HCT116 (cell line): ENCODE measurements around the gene MUSK. TPM values are rescaled to one million over a fixed set of nuclear protein-coding genes. Genes with fewer than 3 reads are reported as not detected.

Source experiments
- ATAC-seq: fragments of 200-7000 bp; cut with Tn5 transposase; 2 replicates; pipeline ENCODE4 v1.9.1; 2020; ENCODE audit warnings: mild to moderate bottlenecking, moderate library complexity
- BruUV-seq: library from RNA; stranded (reverse); fragments of 400-500 nt; replicated peaks from 2 replicates; lab custom pipeline; 2021; lab: Mats Ljungman, UMichigan
- CTCF ChIA-PET: fragments of 300-600 bp; sonication (Branson Sonifier 250); formaldehyde crosslinking; loops from one replicate; lab custom pipeline; 2021; ENCODE audit warnings: antibody characterized with exemption; lab: Charles Lee
- POLR2A ChIA-PET: fragments of 300-600, 350-600 bp; sonication (Branson Sonifier 250); formaldehyde crosslinking; loops from one replicate; lab custom pipeline; 2021; ENCODE audit warnings: antibody characterized with exemption; lab: Charles Lee
- RAD21 ChIA-PET, 2 experiments: fragments of 300-600 bp; sonication (Branson Sonifier 250); formaldehyde crosslinking; loops; one replicate each; lab custom pipeline; 2023; ENCODE audit warnings: low total read pairs in 2 of 2; ENCODE audit not compliant: uncharacterized antibody in 2 of 2, unreplicated experiment in 2 of 2, low non-redundant PET in 1 of 2; lab: Charles Lee
- DNase-seq: peaks from one replicate; pipeline ENCODE4 v3.0.0-alpha.2; 2010; ENCODE audit warnings: low read depth, low spot score
- H2AFZ ChIP-seq: fragments of 200-600 bp; shearing (Covaris generic), sonication (generic); 2 replicates; pipeline ENCODE4 v1.6.1; 2017; ENCODE audit warnings: low read depth, mixed run types, mixed read lengths, antibody characterized with exemption, low read length; ENCODE audit not compliant: poor library complexity, severe bottlenecking
- H3K27ac ChIP-seq: 2 replicates; pipeline ENCODE4 v1.5.1; 2012; ENCODE audit warnings: low read depth, low read length
- H3K27me3 ChIP-seq: fragments of 200-600 bp; sonication (generic); 2 replicates; pipeline ENCODE4 v1.6.1; 2016; ENCODE audit warnings: mixed run types, low read length, mixed read lengths; ENCODE audit not compliant: insufficient read depth
- H3K36me3 ChIP-seq, 2 experiments: fragments of 200-500 bp in 1 of 2; fragments of 200-600 bp in 1 of 2; sonication (Bioruptor generic) in 1 of 2; sonication (generic) in 1 of 2; 2 replicates each; pipeline versions ENCODE4 v1.5.1 to v1.6.1; 2014 to 2016; ENCODE audit warnings: low read length in 2 of 2, inconsistent platforms in 1 of 2, mixed read lengths in 1 of 2, mixed run types in 1 of 2; ENCODE audit not compliant: insufficient read depth in 2 of 2, control insufficient read depth in 1 of 2
- H3K4me1 ChIP-seq, 2 experiments: fragments of 200-600 bp in 1 of 2; sonication (generic) in 1 of 2; 2 replicates each; pipeline versions ENCODE4 v1.5.1 to v1.6.1; 2012 to 2017; ENCODE audit warnings: low read length in 2 of 2, inconsistent platforms in 1 of 2, mild to moderate bottlenecking in 1 of 2, mixed read lengths in 1 of 2, mixed run types in 1 of 2, moderate library complexity in 1 of 2; ENCODE audit not compliant: insufficient read depth in 2 of 2, control insufficient read depth in 1 of 2
- H3K4me2 ChIP-seq: fragments of 200-600 bp; sonication (generic); 2 replicates; pipeline ENCODE4 v1.6.1; 2017; ENCODE audit warnings: mixed run types, low read length, mixed read lengths
- H3K4me3 ChIP-seq, 2 experiments: fragments of 200-600 bp in 1 of 2; sonication (generic) in 1 of 2; replicated peaks in 1 of 2; 2 replicates each; pipeline ENCODE4 v1.5.1; 2011 to 2016; ENCODE audit warnings: low read length in 2 of 2, control low read depth in 1 of 2, low read depth in 1 of 2, mild to moderate bottlenecking in 1 of 2, mixed read lengths in 1 of 2, mixed run types in 1 of 2
- H3K79me2 ChIP-seq: fragments of 200-600 bp; sonication (generic); 2 replicates; pipeline ENCODE4 v1.6.1; 2017; ENCODE audit warnings: mild to moderate bottlenecking, mixed run types, low read length, moderate library complexity, mixed read lengths; ENCODE audit not compliant: insufficient read depth
- H3K9ac ChIP-seq: fragments of 200-600 bp; sonication (generic); 2 replicates; pipeline ENCODE4 v1.6.1; 2016; ENCODE audit warnings: low read length, mixed read lengths
- H3K9me2 ChIP-seq: fragments of 200-600 bp; sonication (generic), shearing (Covaris generic); 2 replicates; pipeline ENCODE4 v1.6.1; 2017; ENCODE audit warnings: mixed run types, mild to moderate bottlenecking, moderate library complexity; ENCODE audit not compliant: insufficient read depth
- H3K9me3 ChIP-seq, 2 experiments: fragments of 200-500 bp in 1 of 2; fragments of 200-600 bp in 1 of 2; sonication (Bioruptor generic) in 1 of 2; sonication (generic) in 1 of 2; 2 replicates each; pipeline ENCODE4 v1.6.1; 2014 to 2017; ENCODE audit warnings: low read length in 2 of 2, mixed read lengths in 2 of 2, inconsistent platforms in 1 of 2, low read depth in 1 of 2, mild to moderate bottlenecking in 1 of 2, mixed run types in 1 of 2, moderate library complexity in 1 of 2; ENCODE audit not compliant: control insufficient read depth in 1 of 2, insufficient read depth in 1 of 2
- H4K20me1 ChIP-seq: fragments of 200-600 bp; sonication (generic), shearing (Covaris generic); 2 replicates; pipeline ENCODE4 v1.6.1; 2017; ENCODE audit warnings: mixed run types, mild to moderate bottlenecking, moderate library complexity; ENCODE audit not compliant: insufficient read depth
- CBX3 ChIP-seq: IDR thresholded peaks from 2 replicates; pipeline ENCODE4 v1.6.1; 2012; ENCODE audit warnings: low read depth
- CEBPB ChIP-seq: IDR thresholded peaks from 2 replicates; pipeline ENCODE4 v1.6.1; 2012; ENCODE audit warnings: low read depth
- EGR1 ChIP-seq: IDR thresholded peaks from 2 replicates; pipeline ENCODE4 v1.6.1; 2012; ENCODE audit warnings: low read depth
- ELF1 ChIP-seq: IDR thresholded peaks from 2 replicates; pipeline ENCODE4 v1.6.1; 2012; ENCODE audit warnings: low read depth, borderline replicate concordance
- EZH2phosphoT487 ChIP-seq: fragments of 200-600 bp; IDR thresholded peaks from 2 replicates; pipeline ENCODE4 v1.6.1; 2018; ENCODE audit warnings: antibody characterized with exemption, borderline replicate concordance
- MAX ChIP-seq: IDR thresholded peaks from 2 replicates; pipeline ENCODE4 v1.6.1; 2012
- POLR2A ChIP-seq: IDR thresholded peaks from 2 replicates; pipeline ENCODE4 v1.7.0; 2011; ENCODE audit warnings: borderline replicate concordance; ENCODE audit not compliant: insufficient read depth, insufficient read length; ENCODE audit errors: extremely low read depth
- RAD21 ChIP-seq: IDR thresholded peaks from 2 replicates; pipeline ENCODE4 v1.6.1; 2012; ENCODE audit warnings: low read depth, mild to moderate bottlenecking
- SP1 ChIP-seq: IDR thresholded peaks from 2 replicates; pipeline ENCODE4 v1.6.1; 2012; ENCODE audit warnings: low read depth
- SRF ChIP-seq: IDR thresholded peaks from 2 replicates; pipeline ENCODE4 v1.6.1; 2012; ENCODE audit warnings: low read depth
- TCF7L2 ChIP-seq: IDR thresholded peaks from 2 replicates; pipeline ENCODE4 v1.7.0; 2011; ENCODE audit warnings: borderline replicate concordance, inconsistent platforms; ENCODE audit not compliant: insufficient read depth, insufficient read length; ENCODE audit errors: extremely low read depth
- YY1 ChIP-seq: IDR thresholded peaks from 2 replicates; pipeline ENCODE4 v1.6.1; 2011; ENCODE audit warnings: low read length, low read depth, moderate library complexity, mild to moderate bottlenecking; ENCODE audit not compliant: insufficient replicate concordance; ENCODE audit errors: extremely low read depth
- ZFX ChIP-seq: fragments of 450-650 bp; IDR thresholded peaks from 2 replicates; pipeline ENCODE4 v1.6.1; 2017
- ZNF274 ChIP-seq: fragments of 200-500 bp; sonication (Bioruptor generic); IDR thresholded peaks from 2 replicates; pipeline ENCODE4 v1.6.1; 2014; ENCODE audit warnings: mild to moderate bottlenecking, low read depth, low read length, inconsistent platforms
- intact Hi-C: fragments of 100-400 bp; cut with micrococcal nuclease; formaldehyde crosslinking; loops from 2 replicates; pipeline ENCODE4 v1.10.0; 2022
- total RNA-seq: library from RNA; stranded (reverse); gene quantifications from one replicate; pipeline ENCODE4 v1.2.1, GENCODE V29; 2021; ENCODE audit not compliant: unreplicated experiment
- TF ChIP-seq, protein P1 (sequence below): IDR thresholded peaks from 2 replicates; pipeline ENCODE4 v1.6.1; 2012
- TF ChIP-seq, protein P2 (sequence below): IDR thresholded peaks from 2 replicates; pipeline ENCODE4 v1.6.1; 2011; ENCODE audit warnings: mild to moderate bottlenecking, low read length, moderate library complexity; ENCODE audit not compliant: insufficient replicate concordance; ENCODE audit errors: extremely low read depth

The MUSK gene
- total RNA-seq, 1 experiment from 2014 or later = not detected

- RAD21 ChIA-PET = no interaction called here
- no peaks in the 10 kb centered on the region for H3K79me2 ChIP-seq
- no peak overlapping the region for H3K27ac ChIP-seq
- no peak for DNase-seq
- ATAC-seq = no peak
- no peak overlapping the region for H3K4me2 ChIP-seq
- H3K4me1 ChIP-seq = no peaks in the 10 kb centered on the region
- no peaks in the 10 kb centered on the region for H4K20me1 ChIP-seq
- no peak overlapping the region for H3K4me3 ChIP-seq
- TF ChIP-seq, protein P1, sequence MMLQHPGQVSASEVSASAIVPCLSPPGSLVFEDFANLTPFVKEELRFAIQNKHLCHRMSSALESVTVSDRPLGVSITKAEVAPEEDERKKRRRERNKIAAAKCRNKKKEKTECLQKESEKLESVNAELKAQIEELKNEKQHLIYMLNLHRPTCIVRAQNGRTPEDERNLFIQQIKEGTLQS = no peak
- TF ChIP-seq ZNF274 (no peak), CEBPB (no peak), POLR2A (no peak), MAX (no peak), TCF7L2 (no peak), ZFX (no peak)
- H3K9ac ChIP-seq = no peak overlapping the region
- CTCF ChIA-PET = no interaction called here
- no peaks in the 10 kb centered on the region for H3K27me3 ChIP-seq
- H3K9me3 ChIP-seq = no peaks in the 10 kb centered on the region
- BruUV-seq = no TSS peak
- intact Hi-C loops = loop anchor here (10.0 kb wide), 1 partner anchor 405 kb away; no protein-coding TSS in a partner anchor
- no peaks in the 10 kb centered on the region for H3K36me3 ChIP-seq
- no peaks in the 10 kb centered on the region for H3K9me2 ChIP-seq
- POLR2A ChIA-PET = no interaction called here
- no peak overlapping the region for H2AFZ ChIP-seq
Measured at GRCh38 chr9:110659891-110660541, 8.6 kb upstream of the MUSK start.

DNA sequence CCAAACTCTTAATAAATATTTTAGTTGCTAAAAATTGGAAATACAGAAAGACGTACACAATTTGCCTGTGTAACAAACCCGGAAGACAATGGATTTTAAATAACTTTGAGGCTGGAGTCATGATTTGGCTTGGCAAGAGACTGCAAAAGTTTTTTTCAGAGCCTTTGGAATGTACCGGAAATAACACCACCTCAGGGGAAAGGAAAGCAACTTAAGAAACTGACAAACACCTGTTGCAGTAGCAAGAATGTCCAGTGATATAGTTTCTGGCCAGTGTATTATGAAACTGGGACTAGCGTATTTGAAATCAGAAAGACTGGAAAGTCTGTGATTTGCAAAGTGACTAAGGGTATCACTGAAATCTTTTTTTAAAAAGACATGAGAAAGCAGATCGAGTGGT lies 842 bp downstream of the MUSK start:
- no TSS peak for BruUV-seq
- TF ChIP-seq MAX = no peak
- no peak for TF ChIP-seq CEBPB
- no peak for TF ChIP-seq EGR1
- TF ChIP-seq, protein P2, sequence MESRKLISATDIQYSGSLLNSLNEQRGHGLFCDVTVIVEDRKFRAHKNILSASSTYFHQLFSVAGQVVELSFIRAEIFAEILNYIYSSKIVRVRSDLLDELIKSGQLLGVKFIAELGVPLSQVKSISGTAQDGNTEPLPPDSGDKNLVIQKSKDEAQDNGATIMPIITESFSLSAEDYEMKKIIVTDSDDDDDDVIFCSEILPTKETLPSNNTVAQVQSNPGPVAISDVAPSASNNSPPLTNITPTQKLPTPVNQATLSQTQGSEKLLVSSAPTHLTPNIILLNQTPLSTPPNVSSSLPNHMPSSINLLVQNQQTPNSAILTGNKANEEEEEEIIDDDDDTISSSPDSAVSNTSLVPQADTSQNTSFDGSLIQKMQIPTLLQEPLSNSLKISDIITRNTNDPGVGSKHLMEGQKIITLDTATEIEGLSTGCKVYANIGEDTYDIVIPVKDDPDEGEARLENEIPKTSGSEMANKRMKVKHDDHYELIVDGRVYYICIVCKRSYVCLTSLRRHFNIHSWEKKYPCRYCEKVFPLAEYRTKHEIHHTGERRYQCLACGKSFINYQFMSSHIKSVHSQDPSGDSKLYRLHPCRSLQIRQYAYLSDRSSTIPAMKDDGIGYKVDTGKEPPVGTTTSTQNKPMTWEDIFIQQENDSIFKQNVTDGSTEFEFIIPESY = no peak
- TF ChIP-seq ZNF274 = no peak
- no peak for TF ChIP-seq EZH2phosphoT487
- TF ChIP-seq ELF1 = no peak
- no peak for TF ChIP-seq SP1
- no peak for TF ChIP-seq YY1
- TF ChIP-seq CBX3 = no peak
- no peak for TF ChIP-seq POLR2A
- TF ChIP-seq SRF = no peak
- TF ChIP-seq, protein P1 = no peak
- TF ChIP-seq RAD21 = no peak
- ChIA-PET CTCF (no interaction called here), RAD21 (no interaction called here), POLR2A (no interaction called here)
- DNase-seq (no peak), ATAC-seq (no peak)
- Histone ChIP-seq H3K9ac (no peak overlapping the region), H3K36me3 (no peaks in the 10 kb centered on the region), H4K20me1 (no peaks in the 10 kb centered on the region), H3K79me2 (no peaks in the 10 kb centered on the region), H3K27me3 (no peaks in the 10 kb centered on the region), H3K27ac (no peak overlapping the region), H3K9me3 (no peaks in the 10 kb centered on the region), H2AFZ (no peak overlapping the region), H3K4me2 (no peak overlapping the region), H3K9me2 (no peaks in the 10 kb centered on the region), H3K4me3 (no peak overlapping the region), H3K4me1 (no peaks in the 10 kb centered on the region)
- intact Hi-C loops = no loop called here
